GM23338 (cell line): ENCODE results near the gene NR5A2.

Source experiments
- CREB1 ChIP-seq: fragments of 250-450 bp; sonication (Bioruptor Pico); IDR thresholded peaks from 2 replicates; pipeline ENCODE4 v1.5.0; 2020; ENCODE audit warnings: low read depth, mild to moderate bottlenecking, moderate library complexity
- EZH2 ChIP-seq: fragments of 200-600 bp; sonication (generic); IDR thresholded peaks from one replicate; pipeline ENCODE4 v1.8.0; 2017; ENCODE audit warnings: antibody characterized with exemption, mild to moderate bottlenecking, low read depth; ENCODE audit not compliant: unreplicated experiment
- POLR2AphosphoS5 ChIP-seq: IDR thresholded peaks from 2 replicates; pipeline ENCODE4 v1.6.1; 2016; ENCODE audit warnings: antibody characterized with exemption, low read depth
- ZNF114 ChIP-seq: fragments of 250-450 bp; sonication (Bioruptor Pico); IDR thresholded peaks from 2 replicates; pipeline ENCODE4 v1.5.0; 2020; ENCODE audit warnings: mild to moderate bottlenecking, moderate library complexity
- TF ChIP-seq, protein P1 (sequence below), 2 experiments: fragments of 200-600 bp in 1 of 2; sonication (generic) in 1 of 2; conservative IDR thresholded peaks; 2 replicates each; pipeline versions ENCODE4 v1.5.1 to v1.6.1; 2016 to 2017; ENCODE audit warnings: antibody characterized with exemption in 2 of 2, low read depth in 2 of 2, mild to moderate bottlenecking in 2 of 2, moderate library complexity in 1 of 2
- TF ChIP-seq, protein P2 (sequence below): IDR thresholded peaks from 2 replicates; pipeline ENCODE4 v1.6.1; 2016; ENCODE audit warnings: antibody characterized with exemption

DNA sequence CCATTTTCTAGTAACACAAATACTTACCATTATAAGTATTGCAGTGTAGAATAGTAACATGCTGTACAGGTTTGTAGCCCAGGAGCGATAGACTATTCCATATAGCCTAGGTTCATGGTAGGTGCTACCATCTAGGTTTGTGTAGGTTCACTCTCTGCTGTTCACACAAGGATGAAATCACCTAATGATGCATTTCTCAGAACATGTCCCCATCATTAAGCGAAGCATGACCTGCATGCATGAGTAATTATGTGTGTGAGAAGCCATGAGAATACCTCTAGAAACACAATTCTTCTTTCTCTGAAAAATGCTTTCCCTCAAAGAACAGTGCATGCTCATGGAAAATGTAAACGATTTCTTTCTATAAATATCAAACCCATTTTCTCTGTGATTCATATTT lies 69.3 kb downstream of the NR5A2 start:
- TF ChIP-seq, protein P1, sequence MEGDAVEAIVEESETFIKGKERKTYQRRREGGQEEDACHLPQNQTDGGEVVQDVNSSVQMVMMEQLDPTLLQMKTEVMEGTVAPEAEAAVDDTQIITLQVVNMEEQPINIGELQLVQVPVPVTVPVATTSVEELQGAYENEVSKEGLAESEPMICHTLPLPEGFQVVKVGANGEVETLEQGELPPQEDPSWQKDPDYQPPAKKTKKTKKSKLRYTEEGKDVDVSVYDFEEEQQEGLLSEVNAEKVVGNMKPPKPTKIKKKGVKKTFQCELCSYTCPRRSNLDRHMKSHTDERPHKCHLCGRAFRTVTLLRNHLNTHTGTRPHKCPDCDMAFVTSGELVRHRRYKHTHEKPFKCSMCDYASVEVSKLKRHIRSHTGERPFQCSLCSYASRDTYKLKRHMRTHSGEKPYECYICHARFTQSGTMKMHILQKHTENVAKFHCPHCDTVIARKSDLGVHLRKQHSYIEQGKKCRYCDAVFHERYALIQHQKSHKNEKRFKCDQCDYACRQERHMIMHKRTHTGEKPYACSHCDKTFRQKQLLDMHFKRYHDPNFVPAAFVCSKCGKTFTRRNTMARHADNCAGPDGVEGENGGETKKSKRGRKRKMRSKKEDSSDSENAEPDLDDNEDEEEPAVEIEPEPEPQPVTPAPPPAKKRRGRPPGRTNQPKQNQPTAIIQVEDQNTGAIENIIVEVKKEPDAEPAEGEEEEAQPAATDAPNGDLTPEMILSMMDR (conservative IDR thresholded peaks at IDR 0.05; ENCODE audit: low read depth in 2 of 2) = no peak
- TF ChIP-seq CREB1 (CRISPR knock-in tag) = no peak
- TF ChIP-seq POLR2AphosphoS5 = no peak
- no peak for TF ChIP-seq EZH2
- no peak for TF ChIP-seq ZNF114 (CRISPR knock-in tag)
- TF ChIP-seq, protein P2, sequence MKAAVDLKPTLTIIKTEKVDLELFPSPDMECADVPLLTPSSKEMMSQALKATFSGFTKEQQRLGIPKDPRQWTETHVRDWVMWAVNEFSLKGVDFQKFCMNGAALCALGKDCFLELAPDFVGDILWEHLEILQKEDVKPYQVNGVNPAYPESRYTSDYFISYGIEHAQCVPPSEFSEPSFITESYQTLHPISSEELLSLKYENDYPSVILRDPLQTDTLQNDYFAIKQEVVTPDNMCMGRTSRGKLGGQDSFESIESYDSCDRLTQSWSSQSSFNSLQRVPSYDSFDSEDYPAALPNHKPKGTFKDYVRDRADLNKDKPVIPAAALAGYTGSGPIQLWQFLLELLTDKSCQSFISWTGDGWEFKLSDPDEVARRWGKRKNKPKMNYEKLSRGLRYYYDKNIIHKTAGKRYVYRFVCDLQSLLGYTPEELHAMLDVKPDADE = no peak
